ENCODE measurements around the gene MUC2. TPM values are rescaled to one million over a fixed set of nuclear protein-coding genes. Genes with fewer than 3 reads are reported as not detected.

Gene MUC2
- total RNA-seq, 6 experiments from 2014 or later: 0.24 TPM; not detected in 5

DNA sequence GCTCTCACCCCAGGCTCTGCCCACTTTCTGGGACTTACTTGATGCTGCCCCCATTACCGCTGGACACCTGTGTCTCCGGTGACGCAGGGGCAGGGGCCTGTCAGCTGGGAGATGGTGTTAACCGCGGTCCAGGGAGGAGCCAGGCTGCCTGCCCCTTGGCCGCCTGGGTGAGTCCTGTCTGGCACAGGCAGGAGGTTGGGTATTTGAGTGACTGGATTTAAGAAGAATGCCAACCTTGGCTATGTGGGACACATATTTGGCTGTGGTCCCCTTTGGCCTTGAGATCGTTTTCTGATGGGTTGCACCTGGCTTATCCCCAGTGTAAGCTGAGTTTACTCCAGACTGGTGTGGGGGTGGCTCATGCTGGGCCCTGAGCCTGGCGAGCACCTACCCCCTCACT is 40.7 kb upstream of the MUC2 start:
- peaks cover 9% of the 10 kb centered on the region; the same call in 1 of the 2 replicates for H3K36me3 Mint-ChIP-seq (ENCODE audit: low read depth)
- no peaks in the 10 kb centered on the region for H3K4me1 Mint-ChIP-seq (ENCODE audit: low read depth)
- H3K4me3 Mint-ChIP-seq: no peak overlapping the region
- peaks cover 4% of the 10 kb centered on the region for H3K27me3 Mint-ChIP-seq (ENCODE audit: insufficient read depth)
- TF ChIP-seq, protein P1, sequence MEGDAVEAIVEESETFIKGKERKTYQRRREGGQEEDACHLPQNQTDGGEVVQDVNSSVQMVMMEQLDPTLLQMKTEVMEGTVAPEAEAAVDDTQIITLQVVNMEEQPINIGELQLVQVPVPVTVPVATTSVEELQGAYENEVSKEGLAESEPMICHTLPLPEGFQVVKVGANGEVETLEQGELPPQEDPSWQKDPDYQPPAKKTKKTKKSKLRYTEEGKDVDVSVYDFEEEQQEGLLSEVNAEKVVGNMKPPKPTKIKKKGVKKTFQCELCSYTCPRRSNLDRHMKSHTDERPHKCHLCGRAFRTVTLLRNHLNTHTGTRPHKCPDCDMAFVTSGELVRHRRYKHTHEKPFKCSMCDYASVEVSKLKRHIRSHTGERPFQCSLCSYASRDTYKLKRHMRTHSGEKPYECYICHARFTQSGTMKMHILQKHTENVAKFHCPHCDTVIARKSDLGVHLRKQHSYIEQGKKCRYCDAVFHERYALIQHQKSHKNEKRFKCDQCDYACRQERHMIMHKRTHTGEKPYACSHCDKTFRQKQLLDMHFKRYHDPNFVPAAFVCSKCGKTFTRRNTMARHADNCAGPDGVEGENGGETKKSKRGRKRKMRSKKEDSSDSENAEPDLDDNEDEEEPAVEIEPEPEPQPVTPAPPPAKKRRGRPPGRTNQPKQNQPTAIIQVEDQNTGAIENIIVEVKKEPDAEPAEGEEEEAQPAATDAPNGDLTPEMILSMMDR (IDR thresholded peaks at IDR 0.05): no peak
- H3K27ac Mint-ChIP-seq: no peak overlapping the region
- H3K9me3 Mint-ChIP-seq: peaks cover 10% of the 10 kb centered on the region
- no peak for DNase-seq

DNA sequence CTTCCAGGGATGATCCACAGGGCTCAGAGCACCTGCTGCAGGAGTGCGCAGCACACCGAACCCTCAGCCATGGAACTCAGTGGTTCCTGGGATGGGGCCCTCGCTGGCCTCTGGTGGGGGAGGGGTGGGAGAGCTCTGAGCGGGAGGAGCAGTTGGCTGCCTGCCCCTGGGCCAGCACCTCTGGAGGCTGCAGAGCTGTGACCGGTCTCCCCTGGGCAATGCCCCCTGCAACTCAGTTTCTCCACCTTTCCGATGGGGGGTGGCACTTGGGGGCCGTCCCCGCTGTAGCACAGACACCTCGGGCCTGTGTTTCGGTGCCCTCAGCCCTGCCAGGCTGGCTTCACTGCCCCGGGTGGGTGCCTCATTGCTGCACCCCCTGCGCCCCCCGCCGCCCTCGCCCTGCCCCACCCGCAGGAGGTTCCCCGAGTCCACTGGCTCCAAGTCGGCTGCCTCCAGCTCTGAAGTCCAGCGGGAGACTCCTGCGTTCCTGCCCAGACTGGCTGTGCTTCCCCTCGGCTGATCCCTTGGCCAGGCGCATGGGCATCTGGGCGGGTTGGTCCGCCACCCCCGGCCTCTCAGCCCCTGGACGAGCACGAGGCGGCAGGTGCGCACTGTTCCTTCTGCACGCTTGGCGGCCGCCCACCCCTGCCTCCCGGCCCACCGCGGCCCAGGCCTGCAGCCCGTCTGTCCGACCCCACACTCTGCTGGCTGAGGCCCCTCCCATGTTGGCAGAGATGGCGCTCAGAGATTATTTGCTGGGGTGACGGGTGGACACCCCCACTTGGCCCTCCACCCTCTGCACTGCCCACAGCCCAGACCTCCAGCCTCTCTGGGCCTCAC is 40.0 kb upstream of the MUC2 start:
- no peak overlapping the region for H3K4me3 Mint-ChIP-seq
- no peak overlapping the region for H3K27ac Mint-ChIP-seq
- peaks cover 4% of the 10 kb centered on the region for H3K27me3 Mint-ChIP-seq (ENCODE audit: insufficient read depth)
- no peak for DNase-seq
- peaks cover 9% of the 10 kb centered on the region; the same call in 1 of the 2 replicates for H3K36me3 Mint-ChIP-seq (ENCODE audit: low read depth)
- peaks cover 10% of the 10 kb centered on the region for H3K9me3 Mint-ChIP-seq
- H3K4me1 Mint-ChIP-seq (ENCODE audit: low read depth): no peaks in the 10 kb centered on the region
- TF ChIP-seq, protein P1 (IDR thresholded peaks at IDR 0.05): no peak

DNA sequence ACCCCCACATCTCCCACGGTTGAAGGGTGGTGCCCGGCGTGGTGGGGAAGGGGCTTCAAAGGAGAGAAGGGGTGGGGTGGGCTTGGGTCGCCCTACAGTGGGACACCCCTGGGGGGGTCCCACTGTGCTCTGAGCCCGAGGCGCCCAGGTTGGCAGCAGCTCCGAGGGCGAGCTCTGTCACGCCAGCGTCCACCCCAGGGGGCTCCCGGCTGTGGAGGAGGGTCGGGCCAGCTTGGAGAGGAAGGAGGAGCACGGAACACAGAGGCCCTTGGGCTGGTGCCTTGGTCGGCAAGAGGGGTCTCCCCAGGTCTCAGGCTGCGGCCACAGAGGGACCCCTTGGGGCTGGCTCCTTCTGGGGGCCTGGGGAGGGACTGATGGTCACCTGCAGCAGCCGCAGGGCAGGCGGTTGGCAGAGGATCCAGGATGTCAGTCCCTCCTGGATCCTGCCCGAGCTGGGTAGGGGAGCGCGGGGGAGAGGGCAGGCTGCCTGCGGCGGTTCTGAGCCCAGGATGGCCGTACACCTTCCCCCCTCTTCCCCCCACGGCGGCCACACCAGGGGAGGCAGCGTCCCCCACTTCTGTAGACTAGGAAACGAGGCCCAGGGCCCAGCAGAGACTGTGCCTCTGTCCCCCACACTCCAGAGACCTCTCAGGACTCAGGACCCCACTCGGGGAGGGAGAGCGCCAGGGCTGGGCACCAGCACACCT is 38.9 kb upstream of the MUC2 start:
- Mint-ChIP-seq H3K27me3 (ENCODE audit: insufficient read depth) (peaks cover 3% of the 10 kb centered on the region), H3K4me3 (no peak overlapping the region), H3K9me3 (peaks cover 10% of the 10 kb centered on the region), H3K27ac (no peak overlapping the region), H3K36me3 (ENCODE audit: low read depth) (peaks cover 9% of the 10 kb centered on the region; the same call in 1 of the 2 replicates), H3K4me1 (ENCODE audit: low read depth) (no peaks in the 10 kb centered on the region)
- TF ChIP-seq, protein P1 (IDR thresholded peaks at IDR 0.05): no peak
- no peak for DNase-seq

DNA sequence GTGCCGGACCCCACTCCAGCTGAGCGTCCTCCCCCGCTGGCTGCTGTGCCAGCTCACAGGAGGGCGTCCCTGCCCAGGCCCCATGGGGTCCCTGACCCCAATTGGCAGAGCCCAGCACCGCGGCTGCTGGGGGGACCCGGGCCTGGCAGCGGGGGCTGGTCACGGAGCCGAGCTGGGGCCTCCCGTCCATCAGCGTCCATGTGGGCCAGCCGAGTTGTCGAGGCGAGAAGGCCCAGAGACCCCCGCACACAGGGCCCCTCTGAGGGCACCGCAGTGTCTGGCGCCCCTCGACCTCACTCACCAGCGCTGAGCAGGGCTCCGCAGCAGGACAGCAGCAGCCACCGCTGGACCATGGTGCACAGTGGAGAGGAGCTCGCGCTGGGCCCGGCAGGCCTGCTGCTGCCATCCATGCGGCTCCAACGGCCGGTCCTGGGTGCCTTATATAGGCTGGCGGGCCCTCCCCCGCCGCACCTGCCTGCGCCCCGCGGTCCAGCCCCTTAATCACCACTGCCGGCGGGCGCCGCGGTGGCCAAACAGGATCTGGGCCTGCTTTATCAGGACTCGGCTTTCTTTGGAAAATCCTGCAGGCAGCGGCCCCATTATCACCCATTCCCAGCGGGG is 38.3 kb upstream of the MUC2 start, which contains the start of gene MUC6:
Gene MUC6 (minus strand): TSS at position 416 of the 621 bp plus-strand sequence. CDS start 63 bp downstream, at position 353.
- H3K36me3 Mint-ChIP-seq (ENCODE audit: low read depth): peaks cover 9% of the 10 kb centered on the region; the same call in 1 of the 2 replicates

DNA sequence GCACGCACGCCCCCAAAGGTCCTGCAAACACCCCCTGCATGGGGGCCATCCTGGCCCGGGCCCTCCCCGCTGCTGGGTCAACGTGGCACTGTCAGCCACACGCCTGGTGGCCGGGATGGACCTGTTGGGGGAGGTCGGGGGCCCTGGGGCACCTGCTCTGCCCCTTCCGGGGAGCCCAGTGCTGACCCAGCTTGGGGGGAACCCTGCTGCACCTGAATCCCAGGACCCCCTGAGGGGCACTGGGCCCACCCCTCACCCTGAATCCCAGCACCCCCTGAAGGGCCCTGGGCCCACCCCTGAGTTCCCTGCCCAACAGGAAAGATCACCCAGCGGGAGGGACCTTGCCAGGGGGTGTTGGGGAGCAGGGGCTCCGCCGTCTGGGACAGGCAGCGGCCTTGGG is 37.7 kb upstream of the MUC2 start:
- Mint-ChIP-seq H3K36me3 (ENCODE audit: low read depth) (peaks cover 6% of the 10 kb centered on the region; the same call in 1 of the 2 replicates), H3K4me1 (ENCODE audit: low read depth) (no peaks in the 10 kb centered on the region), H3K9me3 (peaks cover 6% of the 10 kb centered on the region), H3K27me3 (ENCODE audit: insufficient read depth) (peaks cover 3% of the 10 kb centered on the region), H3K27ac (no peak overlapping the region), H3K4me3 (no peak overlapping the region)
- no peak for DNase-seq
- TF ChIP-seq, protein P1 (IDR thresholded peaks at IDR 0.05): no peak

More for the DNA sequence above, 38.3 kb upstream of the MUC2 start, which contains the start of gene MUC6:
- Mint-ChIP-seq H3K4me3 (no peak within 1 kb of the TSS), H3K9me3 (peaks cover 10% of the 10 kb centered on the region), H3K27ac (no peak within 1 kb of the TSS), H3K27me3 (ENCODE audit: insufficient read depth) (peaks cover 3% of the 10 kb centered on the region), H3K4me1 (ENCODE audit: low read depth) (no peaks in the 10 kb centered on the region)
- TF ChIP-seq, protein P1 (IDR thresholded peaks at IDR 0.05): no peak
- DNase-seq: no peak

All from HFFc6 (cell line).